ENCODE results near the gene NELL1.

The NELL1 gene

GRCh38 chr11:20668131-20668809 lies 1.1 kb upstream of the NELL1 start:
- no peak overlapping the region for H3K27ac ChIP-seq
- H3K27me3 ChIP-seq (replicated peaks), result peaks cover 39% of the 10 kb centered on the region
- H3K36me3 ChIP-seq (replicated peaks), result no peaks in the 10 kb centered on the region
- no peak for DNase-seq
- no peak overlapping the region for H3K4me3 ChIP-seq (ENCODE audit: low read depth, low read length)
- in situ Hi-C loops (cut with HindIII; ENCODE audit: low pct_ligation_motif_present, low sequenced_read_pairs), result no loop called here
- TF ChIP-seq CTCF (IDR thresholded peaks at IDR 0.05; ENCODE audit: low read depth, low read length, missing control alignments), result no peak

GRCh38 chr11:20669820-20670684 lies 666 bp downstream of the NELL1 start:
- H3K36me3 ChIP-seq (replicated peaks), result no peaks in the 10 kb centered on the region
- no peak overlapping the region for H3K27ac ChIP-seq
- DNase-seq, result no peak
- peaks cover 39% of the 10 kb centered on the region for H3K27me3 ChIP-seq (replicated peaks)
- TF ChIP-seq CTCF (IDR thresholded peaks at IDR 0.05; ENCODE audit: low read depth, low read length, missing control alignments), result no peak
- no peak overlapping the region for H3K4me3 ChIP-seq (ENCODE audit: low read depth, low read length)
- in situ Hi-C loops (cut with HindIII; ENCODE audit: low pct_ligation_motif_present, low sequenced_read_pairs), result no loop called here

GRCh38 chr11:20670932-20671403 lies 1.6 kb downstream of the NELL1 start:
- Histone ChIP-seq H3K36me3 (replicated peaks) (no peaks in the 10 kb centered on the region), H3K4me3 (ENCODE audit: low read depth, low read length) (no peak overlapping the region), H3K27ac (no peak overlapping the region), H3K27me3 (replicated peaks) (peaks cover 39% of the 10 kb centered on the region)
- TF ChIP-seq CTCF (IDR thresholded peaks at IDR 0.05; ENCODE audit: low read depth, low read length, missing control alignments), result no peak
- in situ Hi-C loops (cut with HindIII; ENCODE audit: low pct_ligation_motif_present, low sequenced_read_pairs), result no loop called here
- no peak for DNase-seq

- Histone ChIP-seq H3K27me3 (replicated peaks) (peaks cover 39% of the 10 kb centered on the region), H3K27ac (no peak overlapping the region), H3K4me3 (ENCODE audit: low read depth, low read length) (no peak overlapping the region), H3K36me3 (replicated peaks) (no peaks in the 10 kb centered on the region)
- no peak for DNase-seq
- in situ Hi-C loops (cut with HindIII; ENCODE audit: low pct_ligation_motif_present, low sequenced_read_pairs), result no loop called here
- peak; percentile 29 for TF ChIP-seq CTCF (IDR thresholded peaks at IDR 0.05; ENCODE audit: low read depth, low read length, missing control alignments)
Measured at GRCh38 chr11:20671856-20672546, 2.6 kb downstream of the NELL1 start.

- in situ Hi-C loops (cut with HindIII; ENCODE audit: low pct_ligation_motif_present, low sequenced_read_pairs), result no loop called here
- H3K27me3 ChIP-seq (replicated peaks), result peaks cover 38% of the 10 kb centered on the region
- H3K36me3 ChIP-seq (replicated peaks), result no peaks in the 10 kb centered on the region
- peak; percentile 44 for TF ChIP-seq CTCF (IDR thresholded peaks at IDR 0.05; ENCODE audit: low read depth, low read length, missing control alignments)
- no peak for DNase-seq
- no peak overlapping the region for H3K4me3 ChIP-seq (ENCODE audit: low read depth, low read length)
- H3K27ac ChIP-seq, result no peak overlapping the region
Measured at GRCh38 chr11:20672575-20672974, 3.2 kb downstream of the NELL1 start.

All from brain microvascular endothelial cell (primary cell).